ENCODE data around the gene SNX4. TPM values are rescaled to one million over a fixed set of nuclear protein-coding genes. Genes with fewer than 3 reads are reported as not detected.
"Not testable (repeated sequence)": the region's sequence is repeated elsewhere in the genome, so short reads cannot be mapped to it uniquely, and the experiment has no call there.

SNX4 gene
- polyA plus RNA-seq, 1 donor (not counting 4 experiments of a cell fraction or from before 2014, with no cell fraction given): 17.9 TPM

DNA sequence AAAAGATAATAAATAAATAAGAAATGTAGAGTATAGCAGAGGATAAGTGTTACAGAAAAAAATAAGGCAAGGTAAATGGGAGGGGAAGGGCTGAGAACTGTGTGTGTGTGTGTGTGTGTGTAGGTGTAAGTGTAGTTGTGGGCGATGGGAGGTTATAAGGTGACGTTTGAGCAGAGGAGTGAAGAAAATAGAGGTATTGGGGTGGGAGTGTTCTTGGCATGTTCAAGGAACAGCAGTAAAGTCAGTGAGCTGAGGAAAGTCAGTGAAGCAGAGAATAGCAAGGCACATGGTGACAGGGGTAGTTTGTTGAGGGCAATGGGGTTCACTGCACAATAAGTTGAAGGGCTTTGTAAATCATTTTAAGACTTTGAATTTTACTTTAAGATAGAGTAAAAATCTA is 113.9 kb downstream of the SNX4 start:
- H3K27me3 ChIP-seq (ENCODE audit: control insufficient read depth, extremely low read depth, insufficient read depth, low read length): peaks cover 3% of the 10 kb centered on the region
- no peaks in the 10 kb centered on the region for H3K9me3 ChIP-seq (ENCODE audit: control insufficient read depth, low read depth, low read length)
- TF ChIP-seq, protein P1, sequence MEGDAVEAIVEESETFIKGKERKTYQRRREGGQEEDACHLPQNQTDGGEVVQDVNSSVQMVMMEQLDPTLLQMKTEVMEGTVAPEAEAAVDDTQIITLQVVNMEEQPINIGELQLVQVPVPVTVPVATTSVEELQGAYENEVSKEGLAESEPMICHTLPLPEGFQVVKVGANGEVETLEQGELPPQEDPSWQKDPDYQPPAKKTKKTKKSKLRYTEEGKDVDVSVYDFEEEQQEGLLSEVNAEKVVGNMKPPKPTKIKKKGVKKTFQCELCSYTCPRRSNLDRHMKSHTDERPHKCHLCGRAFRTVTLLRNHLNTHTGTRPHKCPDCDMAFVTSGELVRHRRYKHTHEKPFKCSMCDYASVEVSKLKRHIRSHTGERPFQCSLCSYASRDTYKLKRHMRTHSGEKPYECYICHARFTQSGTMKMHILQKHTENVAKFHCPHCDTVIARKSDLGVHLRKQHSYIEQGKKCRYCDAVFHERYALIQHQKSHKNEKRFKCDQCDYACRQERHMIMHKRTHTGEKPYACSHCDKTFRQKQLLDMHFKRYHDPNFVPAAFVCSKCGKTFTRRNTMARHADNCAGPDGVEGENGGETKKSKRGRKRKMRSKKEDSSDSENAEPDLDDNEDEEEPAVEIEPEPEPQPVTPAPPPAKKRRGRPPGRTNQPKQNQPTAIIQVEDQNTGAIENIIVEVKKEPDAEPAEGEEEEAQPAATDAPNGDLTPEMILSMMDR (optimal IDR thresholded peaks at IDR 0.05 in 1 of 3, IDR thresholded peaks at IDR 0.05 in 1 of 3, conservative IDR thresholded peaks at IDR 0.05 in 1 of 3; ENCODE audit: extremely low read depth in 1 of 3, insufficient read depth in 2 of 3, low read length in 3 of 3): no peak
- TF ChIP-seq EZH2 (IDR thresholded peaks at IDR 0.05; ENCODE audit: low read length): no peak
- dilution Hi-C loops (cut with MboI; ENCODE audit: extremely low pct_ligation_motif_present, low sequenced_read_pairs): no loop called here
- H3K9ac ChIP-seq (ENCODE audit: control insufficient read depth, extremely low read depth, insufficient read depth, low read length): no peak overlapping the region
- no peak overlapping the region for H2AFZ ChIP-seq (ENCODE audit: control insufficient read depth, low read length)
- no peak overlapping the region for H3K27ac ChIP-seq (ENCODE audit: control insufficient read depth, insufficient read depth, low read length)
- H3K36me3 ChIP-seq (ENCODE audit: control insufficient read depth in 2 of 2, extremely low read depth in 1 of 2, insufficient read depth in 2 of 2, low read length in 2 of 2): no peaks in the 10 kb centered on the region
- DNase-seq (ENCODE audit: low read depth, low spot score): no peak
- H4K20me1 ChIP-seq (ENCODE audit: control insufficient read depth, extremely low read depth, insufficient read depth, low read length): no peaks in the 10 kb centered on the region
- no peaks in the 10 kb centered on the region for H3K9me1 ChIP-seq (ENCODE audit: control insufficient read depth, extremely low read depth, insufficient read depth, low read length)
- no peaks in the 10 kb centered on the region for H3K4me1 ChIP-seq (ENCODE audit: control insufficient read depth, extremely low read depth, insufficient read depth, low read length)
- H3K4me3 ChIP-seq (ENCODE audit: control insufficient read depth in 2 of 3, extremely low read depth in 1 of 3, insufficient read depth in 2 of 3, low read depth in 1 of 3, low read length in 3 of 3): no peak overlapping the region
- no peak for FAIRE-seq
- no peaks in the 10 kb centered on the region for H3K79me2 ChIP-seq (ENCODE audit: control insufficient read depth, insufficient read depth, low read length)
- no peak overlapping the region for H3K4me2 ChIP-seq (ENCODE audit: control insufficient read depth, extremely low read depth, insufficient read depth, low read depth, low read length)

- H3K9ac ChIP-seq (ENCODE audit: control insufficient read depth, extremely low read depth, insufficient read depth, low read length); H2AFZ ChIP-seq (ENCODE audit: control insufficient read depth, low read length); H3K9me1 ChIP-seq (ENCODE audit: control insufficient read depth, extremely low read depth, insufficient read depth, low read length); H3K27me3 ChIP-seq (ENCODE audit: control insufficient read depth, extremely low read depth, insufficient read depth, low read length); H3K9me3 ChIP-seq (ENCODE audit: control insufficient read depth, low read depth, low read length); H3K4me3 ChIP-seq (ENCODE audit: control insufficient read depth in 2 of 3, extremely low read depth in 1 of 3, insufficient read depth in 2 of 3, low read depth in 1 of 3, low read length in 3 of 3); FAIRE-seq; H3K4me2 ChIP-seq (ENCODE audit: control insufficient read depth, extremely low read depth, insufficient read depth, low read depth, low read length); H3K4me1 ChIP-seq (ENCODE audit: control insufficient read depth, extremely low read depth, insufficient read depth, low read length); H3K27ac ChIP-seq (ENCODE audit: control insufficient read depth, insufficient read depth, low read length); H3K36me3 ChIP-seq (ENCODE audit: control insufficient read depth in 2 of 2, extremely low read depth in 1 of 2, insufficient read depth in 2 of 2, low read length in 2 of 2); H3K79me2 ChIP-seq (ENCODE audit: control insufficient read depth, insufficient read depth, low read length); H4K20me1 ChIP-seq (ENCODE audit: control insufficient read depth, extremely low read depth, insufficient read depth, low read length); dilution Hi-C loops (cut with MboI; ENCODE audit: extremely low pct_ligation_motif_present, low sequenced_read_pairs); DNase-seq (ENCODE audit: low read depth, low spot score): not testable (repeated sequence)
Measured at GRCh38 chr3:125405515-125405914, 114.5 kb downstream of the SNX4 start.

GRCh38 chr3:125403789-125404188 is 116.2 kb downstream of the SNX4 start:
- H3K9me1 ChIP-seq (ENCODE audit: control insufficient read depth, extremely low read depth, insufficient read depth, low read length): no peaks in the 10 kb centered on the region
- no peaks in the 10 kb centered on the region for H3K79me2 ChIP-seq (ENCODE audit: control insufficient read depth, insufficient read depth, low read length)
- dilution Hi-C loops (cut with MboI; ENCODE audit: extremely low pct_ligation_motif_present, low sequenced_read_pairs): no loop called here
- H3K9ac ChIP-seq (ENCODE audit: control insufficient read depth, extremely low read depth, insufficient read depth, low read length): no peak overlapping the region
- H3K9me3 ChIP-seq (ENCODE audit: control insufficient read depth, low read depth, low read length): no peaks in the 10 kb centered on the region
- DNase-seq (ENCODE audit: low read depth, low spot score) (no peak), FAIRE-seq (no peak)
- no peak overlapping the region for H3K27ac ChIP-seq (ENCODE audit: control insufficient read depth, insufficient read depth, low read length)
- no peak overlapping the region for H2AFZ ChIP-seq (ENCODE audit: control insufficient read depth, low read length)
- H4K20me1 ChIP-seq (ENCODE audit: control insufficient read depth, extremely low read depth, insufficient read depth, low read length): no peaks in the 10 kb centered on the region
- no peaks in the 10 kb centered on the region for H3K4me1 ChIP-seq (ENCODE audit: control insufficient read depth, extremely low read depth, insufficient read depth, low read length)
- H3K4me3 ChIP-seq (ENCODE audit: control insufficient read depth in 2 of 3, extremely low read depth in 1 of 3, insufficient read depth in 2 of 3, low read depth in 1 of 3, low read length in 3 of 3): no peak overlapping the region
- no peak overlapping the region for H3K4me2 ChIP-seq (ENCODE audit: control insufficient read depth, extremely low read depth, insufficient read depth, low read depth, low read length)
- H3K27me3 ChIP-seq (ENCODE audit: control insufficient read depth, extremely low read depth, insufficient read depth, low read length): peaks cover 3% of the 10 kb centered on the region
- no peaks in the 10 kb centered on the region for H3K36me3 ChIP-seq (ENCODE audit: control insufficient read depth in 2 of 2, extremely low read depth in 1 of 2, insufficient read depth in 2 of 2, low read length in 2 of 2)
- TF ChIP-seq, protein P1 (optimal IDR thresholded peaks at IDR 0.05 in 1 of 3, IDR thresholded peaks at IDR 0.05 in 1 of 3, conservative IDR thresholded peaks at IDR 0.05 in 1 of 3; ENCODE audit: extremely low read depth in 1 of 3, insufficient read depth in 2 of 3, low read length in 3 of 3): peak in 1 of 3 experiments; percentile 19
- no peak for TF ChIP-seq EZH2 (IDR thresholded peaks at IDR 0.05; ENCODE audit: low read length)
